Stomach (tissue), 4 donors: Measurements from ENCODE around the gene WIPF2.

Experiments
- EP300 ChIP-seq: sonication (generic); formaldehyde crosslinking; IDR thresholded peaks from one replicate; pipeline ENCODE4 v1.6.1; 2017; ENCODE audit warnings: antibody characterized with exemption
- POLR2A ChIP-seq, 4 donors: fragments of 450-650 bp; IDR thresholded peaks; one replicate each; pipeline ENCODE4 v1.6.1; 2016; ENCODE audit warnings: antibody characterized with exemption in 4 of 4, control low read depth in 2 of 4, mild to moderate bottlenecking in 1 of 4, moderate library complexity in 1 of 4
- POLR2AphosphoS5 ChIP-seq, 3 donors: sonication (generic); formaldehyde crosslinking; IDR thresholded peaks; one replicate each; pipeline ENCODE4 v1.6.1; 2016; ENCODE audit warnings: antibody characterized with exemption in 3 of 3
- TF ChIP-seq, protein P1 (sequence below), 7 experiments: fragments of 450-650 bp in 4 of 7; fragments of 200-600 bp in 3 of 7; sonication (generic) in 3 of 7; IDR thresholded peaks; one replicate each; pipeline ENCODE4 v1.5.1; 2016 to 2019; ENCODE audit warnings: antibody characterized with exemption in 7 of 7, control low read depth in 2 of 7, mild to moderate bottlenecking in 1 of 7

DNA sequence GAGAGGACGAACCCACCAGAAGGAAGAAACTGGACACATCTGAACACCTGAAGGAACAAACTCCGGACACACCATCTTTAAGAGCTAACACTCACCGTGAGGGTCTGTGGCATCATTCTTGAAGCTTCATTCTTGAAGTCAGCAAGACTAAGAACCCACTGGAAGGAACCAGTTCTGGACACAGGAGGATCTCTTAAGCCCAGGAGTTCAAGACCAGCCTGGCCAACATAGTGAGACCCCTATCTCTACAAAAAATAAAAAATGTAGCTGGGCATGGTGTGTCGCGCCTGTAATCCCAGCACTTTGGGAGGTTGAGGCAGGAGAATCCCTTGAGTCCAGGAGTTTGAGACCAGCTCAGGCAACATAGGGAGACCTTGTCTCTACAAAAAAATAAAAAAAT is 20.5 kb upstream of the WIPF2 start:
- TF ChIP-seq, protein P1, sequence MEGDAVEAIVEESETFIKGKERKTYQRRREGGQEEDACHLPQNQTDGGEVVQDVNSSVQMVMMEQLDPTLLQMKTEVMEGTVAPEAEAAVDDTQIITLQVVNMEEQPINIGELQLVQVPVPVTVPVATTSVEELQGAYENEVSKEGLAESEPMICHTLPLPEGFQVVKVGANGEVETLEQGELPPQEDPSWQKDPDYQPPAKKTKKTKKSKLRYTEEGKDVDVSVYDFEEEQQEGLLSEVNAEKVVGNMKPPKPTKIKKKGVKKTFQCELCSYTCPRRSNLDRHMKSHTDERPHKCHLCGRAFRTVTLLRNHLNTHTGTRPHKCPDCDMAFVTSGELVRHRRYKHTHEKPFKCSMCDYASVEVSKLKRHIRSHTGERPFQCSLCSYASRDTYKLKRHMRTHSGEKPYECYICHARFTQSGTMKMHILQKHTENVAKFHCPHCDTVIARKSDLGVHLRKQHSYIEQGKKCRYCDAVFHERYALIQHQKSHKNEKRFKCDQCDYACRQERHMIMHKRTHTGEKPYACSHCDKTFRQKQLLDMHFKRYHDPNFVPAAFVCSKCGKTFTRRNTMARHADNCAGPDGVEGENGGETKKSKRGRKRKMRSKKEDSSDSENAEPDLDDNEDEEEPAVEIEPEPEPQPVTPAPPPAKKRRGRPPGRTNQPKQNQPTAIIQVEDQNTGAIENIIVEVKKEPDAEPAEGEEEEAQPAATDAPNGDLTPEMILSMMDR (IDR thresholded peaks at IDR 0.05) = no peak
- TF ChIP-seq EP300 (no peak), POLR2A (IDR thresholded peaks at IDR 0.05) (no peak), POLR2AphosphoS5 (IDR thresholded peaks at IDR 0.05) (no peak)
